Activated CD4-positive, alpha-beta T cell treated with anti-CD3 and anti-CD28 coated beads, Interleukin-2, amount 10 ng/mL, durations not matched to agents 24 days and 14 days (primary cell): Measurements from ENCODE around the gene MKKS. TPM values are rescaled to one million over a fixed set of nuclear protein-coding genes. Genes with fewer than 3 reads are reported as not detected.

Experiments
- DNase-seq: peaks from one replicate; pipeline ENCODE4 v3.0.0; 2022
- H3K27ac Mint-ChIP-seq: one replicate; pipeline ENCODE4 v1.8.0; 2022; ENCODE audit warnings: mild to moderate bottlenecking, mixed read lengths
- H3K27me3 Mint-ChIP-seq: one replicate; pipeline ENCODE4 v1.8.0; 2022; ENCODE audit warnings: mixed read lengths
- H3K36me3 Mint-ChIP-seq: one replicate; pipeline ENCODE4 v1.8.0; 2022; ENCODE audit warnings: low read depth, mild to moderate bottlenecking, mixed read lengths
- H3K4me1 Mint-ChIP-seq: one replicate; pipeline ENCODE4 v1.8.0; 2021; ENCODE audit warnings: mixed read lengths
- H3K4me3 Mint-ChIP-seq: one replicate; pipeline ENCODE4 v1.8.0; 2022; ENCODE audit warnings: mild to moderate bottlenecking, moderate library complexity, mixed read lengths
- H3K9me3 Mint-ChIP-seq: one replicate; pipeline ENCODE4 v1.8.0; 2021; ENCODE audit warnings: mixed read lengths
- intact Hi-C: fragments of 100-400 bp; cut with micrococcal nuclease; formaldehyde crosslinking; loops from one replicate; pipeline ENCODE4 v1.15.1; 2023
- total RNA-seq: library from RNA; stranded (reverse); gene quantifications from 2 replicates; pipeline ENCODE4 v1.2.3, GENCODE V29; 2022

The MKKS gene
- total RNA-seq, 1 donor from 2014 or later: 8.0 TPM

DNA sequence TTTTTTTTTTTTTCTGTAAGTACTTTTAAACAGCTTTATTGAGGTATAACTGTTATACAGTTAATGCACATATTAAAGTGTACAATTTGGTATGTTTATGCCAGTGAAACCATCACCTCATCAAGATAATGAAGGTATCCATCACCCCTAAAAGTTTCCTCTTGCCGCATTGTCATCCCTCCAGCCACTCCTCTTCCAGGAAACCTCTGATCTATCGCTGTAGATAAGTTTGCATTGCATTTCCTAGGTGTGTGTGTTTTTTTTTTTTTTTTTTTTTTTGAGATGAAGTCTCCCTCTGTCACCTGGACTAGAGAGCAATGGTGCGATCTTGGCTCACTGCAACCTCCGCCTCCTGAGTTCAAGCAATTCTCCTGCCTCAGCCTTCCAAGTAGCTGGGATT, 4.2 kb upstream of the MKKS start:
- intact Hi-C loops: no loop called here
- H3K4me1 Mint-ChIP-seq: peaks cover 20% of the 10 kb centered on the region
- H3K9me3 Mint-ChIP-seq: no peaks in the 10 kb centered on the region
- H3K27me3 Mint-ChIP-seq: no peaks in the 10 kb centered on the region
- H3K36me3 Mint-ChIP-seq: peaks cover 5% of the 10 kb centered on the region
- no peak overlapping the region for H3K27ac Mint-ChIP-seq
- no peak for DNase-seq
- peak overlapping the region; percentile 1 for H3K4me3 Mint-ChIP-seq

DNA sequence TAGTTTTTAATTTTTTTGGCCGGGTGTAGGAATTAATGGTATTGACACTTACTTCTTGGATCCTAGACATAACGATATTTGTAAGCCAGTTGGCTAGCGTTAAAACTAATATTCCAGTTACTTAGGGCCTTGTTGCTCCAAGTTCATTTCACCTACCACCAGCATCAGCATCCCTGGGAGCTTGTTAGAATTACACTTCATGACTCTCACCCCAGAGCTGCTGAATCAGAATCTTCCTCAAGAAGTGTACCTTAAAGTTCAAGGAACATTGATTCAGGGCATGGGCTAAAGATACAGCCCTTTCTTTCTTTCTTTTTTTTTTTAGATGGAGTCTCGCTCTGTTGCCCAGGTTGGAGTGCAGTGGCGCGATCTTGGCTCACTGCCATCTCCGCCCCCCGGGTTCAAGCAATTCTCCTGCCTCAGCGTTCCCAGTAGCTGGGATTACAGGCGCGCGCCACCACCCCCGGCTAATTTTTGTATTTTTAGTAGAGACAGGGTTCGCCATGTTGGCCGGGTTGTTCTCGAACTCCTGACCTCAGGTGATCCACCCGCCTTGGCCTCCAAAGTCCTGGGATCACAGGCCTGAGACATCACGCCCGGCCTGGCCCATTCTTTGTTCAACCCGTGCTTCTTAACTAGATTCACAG, 2.2 kb upstream of the MKKS start:
- Mint-ChIP-seq H3K4me1 (peaks cover 32% of the 10 kb centered on the region), H3K36me3 (peaks cover 8% of the 10 kb centered on the region), H3K9me3 (no peaks in the 10 kb centered on the region), H3K4me3 (peak overlapping the region; percentile 92), H3K27ac (peak overlapping the region; percentile 29), H3K27me3 (no peaks in the 10 kb centered on the region)
- DNase-seq: no peak
- intact Hi-C loops: no loop called here

DNA sequence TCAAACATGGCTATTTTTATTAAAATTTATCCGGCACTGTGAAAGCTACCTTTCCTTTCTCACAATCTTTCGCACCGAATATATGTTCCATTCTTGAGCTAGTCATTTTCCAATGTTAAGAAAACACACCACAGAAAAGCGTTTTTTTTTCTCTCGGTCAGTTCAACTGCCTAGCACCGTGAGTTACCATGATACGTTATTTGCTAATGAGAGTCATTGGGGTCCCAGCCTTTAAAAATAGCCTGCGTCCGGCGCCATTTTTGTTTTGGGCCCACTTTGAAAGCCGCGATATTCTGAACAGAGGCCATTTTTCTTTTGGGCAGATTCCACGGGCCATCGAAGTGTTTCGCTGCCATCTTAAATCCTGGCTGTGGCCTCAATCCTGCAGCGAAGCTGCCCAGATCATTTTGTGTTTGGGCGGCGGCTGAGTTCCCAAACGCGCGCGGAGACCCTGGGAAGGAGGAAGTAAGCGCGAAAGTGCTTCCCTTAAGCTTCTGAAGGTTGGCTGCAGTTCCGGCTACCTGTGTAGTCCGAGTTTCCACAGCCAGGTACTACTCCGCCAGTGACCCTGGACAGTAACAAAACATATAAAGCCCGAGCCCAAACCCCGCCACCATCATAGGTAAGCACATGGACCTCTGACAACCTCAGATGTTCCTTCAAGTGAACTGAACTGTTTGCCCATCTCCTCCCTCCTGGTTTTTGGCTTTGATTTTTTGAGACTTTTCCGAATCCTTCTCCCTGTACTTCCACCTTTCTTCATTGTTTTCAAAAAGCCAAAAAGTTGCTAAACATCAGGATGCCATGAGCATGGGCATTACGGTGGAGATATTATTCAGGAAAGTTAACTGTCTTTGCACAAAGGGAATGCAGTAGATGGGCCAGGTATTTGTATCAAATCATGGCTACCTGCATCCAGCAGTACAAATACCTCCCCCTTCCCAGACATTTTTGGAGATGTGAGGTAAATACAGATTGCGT, 1.1 kb upstream of the MKKS start, which contains the start of gene SLX4IP:
Gene SLX4IP, plus strand, starts transcription at position 474 of the 981 bp plus-strand sequence. CDS start 22,900 bp downstream, outside the sequence.
- peak within 1 kb of the TSS; percentile 98 for H3K27ac Mint-ChIP-seq
- H3K4me1 Mint-ChIP-seq: peaks cover 35% of the 10 kb centered on the region
- H3K27me3 Mint-ChIP-seq: no peaks in the 10 kb centered on the region
- DNase-seq: peak; percentile 95
- peak within 1 kb of the TSS; percentile 92 for H3K4me3 Mint-ChIP-seq
- H3K36me3 Mint-ChIP-seq: peaks cover 8% of the 10 kb centered on the region
- H3K9me3 Mint-ChIP-seq: no peaks in the 10 kb centered on the region
- intact Hi-C loops: loop anchor here (1.0 to 2.0 kb wide), 8 partner anchors 12 to 238 kb away; partner anchors contain the start of genes JAG1 and SNAP25

DNA sequence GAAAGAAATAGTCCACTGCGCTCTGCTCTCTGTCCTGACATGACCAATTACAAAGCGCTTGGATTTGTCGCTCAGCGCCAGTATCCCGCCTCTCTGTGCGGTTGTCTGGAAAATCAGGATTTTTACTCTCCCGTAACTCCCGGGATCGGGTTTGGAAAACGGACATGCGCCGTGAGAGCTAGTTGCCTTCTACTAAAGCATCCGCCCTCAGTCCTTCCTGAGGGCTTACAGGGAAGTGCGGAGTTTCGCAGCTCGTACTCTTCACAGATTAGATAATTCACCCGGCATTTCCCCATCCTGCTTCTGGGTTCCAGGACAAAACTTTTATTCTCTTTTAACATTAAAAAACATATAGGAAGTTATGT, 427 bp upstream of the MKKS start:
- peaks cover 8% of the 10 kb centered on the region for H3K36me3 Mint-ChIP-seq
- H3K27ac Mint-ChIP-seq: peak overlapping the region; percentile 98
- H3K4me3 Mint-ChIP-seq: peak overlapping the region; percentile 92
- peak; percentile 93 for DNase-seq
- H3K27me3 Mint-ChIP-seq: no peaks in the 10 kb centered on the region
- intact Hi-C loops: loop anchor here (1.0 to 2.0 kb wide), 7 partner anchors 30 to 238 kb away; partner anchors contain the start of genes JAG1 and SNAP25
- no peaks in the 10 kb centered on the region for H3K9me3 Mint-ChIP-seq
- H3K4me1 Mint-ChIP-seq: peaks cover 36% of the 10 kb centered on the region

DNA sequence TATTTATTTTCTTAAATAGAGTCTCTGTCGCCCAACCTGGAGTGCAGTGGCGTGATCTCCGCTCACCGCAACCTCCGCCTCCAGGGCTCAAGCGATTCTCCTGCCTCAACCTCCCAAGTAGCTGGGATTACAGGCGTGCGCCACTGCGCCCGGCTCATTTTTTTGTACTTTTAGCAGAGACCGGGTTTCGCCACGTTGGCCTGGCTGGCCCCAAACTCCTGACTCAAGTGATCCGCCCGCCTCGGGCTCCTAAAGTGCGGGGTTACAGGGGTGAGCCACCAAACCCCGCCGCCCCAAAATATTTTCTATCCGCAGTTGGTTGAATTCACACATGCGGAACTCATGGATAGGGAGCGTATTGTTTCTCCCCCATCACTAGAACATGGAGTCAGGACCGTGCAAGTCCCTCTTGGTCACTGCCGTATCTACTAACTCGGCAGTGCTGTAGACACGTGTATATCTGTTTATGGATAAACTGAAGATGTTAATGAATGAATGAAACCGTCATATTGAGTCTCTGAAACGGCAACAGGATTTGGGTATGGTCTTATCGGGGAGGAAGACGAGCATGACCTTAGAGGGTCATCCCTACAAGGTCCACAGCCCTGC, 904 bp downstream of the MKKS start:
- DNase-seq: no peak
- peak overlapping the region; percentile 92 for H3K4me3 Mint-ChIP-seq
- no peaks in the 10 kb centered on the region for H3K9me3 Mint-ChIP-seq
- no peaks in the 10 kb centered on the region for H3K27me3 Mint-ChIP-seq
- H3K36me3 Mint-ChIP-seq: peaks cover 8% of the 10 kb centered on the region
- intact Hi-C loops: no loop called here
- H3K27ac Mint-ChIP-seq: peak overlapping the region; percentile 98
- peaks cover 39% of the 10 kb centered on the region for H3K4me1 Mint-ChIP-seq

DNA sequence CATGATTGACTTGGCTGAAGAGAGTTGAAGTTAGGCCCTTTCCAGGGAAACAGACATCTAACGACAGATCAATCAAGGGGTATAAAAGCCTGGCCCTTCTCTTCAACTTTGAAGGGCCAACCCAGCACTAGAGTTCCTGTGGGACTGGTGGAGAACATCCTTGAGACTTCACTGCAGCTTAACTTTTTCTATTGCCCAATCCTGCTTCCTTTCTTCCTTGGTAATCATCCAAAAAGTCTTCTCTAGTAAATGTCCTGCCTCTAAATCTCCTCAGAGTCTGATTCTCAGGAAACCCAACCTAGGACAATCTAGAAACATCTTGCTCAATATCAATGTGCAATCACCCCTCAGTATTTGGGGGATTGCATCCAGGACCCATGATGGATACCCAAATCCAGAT, 1.9 kb downstream of the MKKS start:
- H3K27me3 Mint-ChIP-seq: no peaks in the 10 kb centered on the region
- H3K4me3 Mint-ChIP-seq: peak overlapping the region; percentile 8
- peak overlapping the region; percentile 19 for H3K27ac Mint-ChIP-seq
- H3K36me3 Mint-ChIP-seq: peaks cover 8% of the 10 kb centered on the region
- intact Hi-C loops: no loop called here
- DNase-seq: no peak
- no peaks in the 10 kb centered on the region for H3K9me3 Mint-ChIP-seq
- peaks cover 32% of the 10 kb centered on the region for H3K4me1 Mint-ChIP-seq

DNA sequence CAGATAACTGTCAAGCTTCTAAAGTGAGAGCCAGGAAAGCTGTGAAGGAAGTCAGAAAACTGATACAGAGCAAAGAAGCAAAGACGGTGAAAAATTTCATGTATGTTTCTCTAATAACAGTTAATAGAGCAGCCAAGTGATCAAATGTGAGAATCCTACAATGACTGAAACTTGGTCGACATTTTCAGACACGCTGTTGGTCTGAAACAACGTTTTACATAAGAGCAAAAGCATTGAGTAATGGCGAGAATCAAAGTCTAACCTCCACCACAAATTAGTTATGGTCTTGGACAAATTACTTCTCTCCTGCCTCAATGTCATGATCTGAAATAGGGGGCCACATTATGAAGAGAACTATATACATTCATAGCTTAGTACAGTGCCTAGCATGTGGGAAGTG, 3.3 kb downstream of the MKKS start:
- H3K36me3 Mint-ChIP-seq: peaks cover 8% of the 10 kb centered on the region
- no peaks in the 10 kb centered on the region for H3K27me3 Mint-ChIP-seq
- H3K4me1 Mint-ChIP-seq: peaks cover 31% of the 10 kb centered on the region
- H3K4me3 Mint-ChIP-seq: no peak overlapping the region
- no peaks in the 10 kb centered on the region for H3K9me3 Mint-ChIP-seq
- no peak overlapping the region for H3K27ac Mint-ChIP-seq
- intact Hi-C loops: no loop called here
- DNase-seq: no peak

DNA sequence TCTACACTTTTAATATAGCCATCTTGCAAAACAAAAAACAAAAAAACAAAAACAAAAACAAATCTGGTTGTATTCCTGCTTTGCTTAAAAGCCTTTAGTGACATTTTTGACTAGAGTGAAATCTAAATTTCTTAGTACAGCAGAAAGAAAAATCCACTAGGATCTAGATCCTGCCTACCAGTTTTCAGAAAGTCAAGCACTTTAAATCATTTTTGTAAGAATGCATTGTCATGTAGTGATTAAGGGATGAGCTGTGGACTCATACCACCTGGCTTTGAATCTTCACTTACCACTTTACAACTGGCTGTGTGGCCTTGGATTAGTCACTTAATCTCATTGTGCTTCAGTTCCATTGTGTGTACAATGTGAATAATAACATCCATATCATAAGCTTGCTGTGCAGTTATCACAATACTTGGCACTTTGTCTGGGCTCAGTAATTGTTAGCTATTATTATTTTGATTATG, 4.0 kb downstream of the MKKS start:
- no peaks in the 10 kb centered on the region for H3K9me3 Mint-ChIP-seq
- H3K36me3 Mint-ChIP-seq: peaks cover 6% of the 10 kb centered on the region
- H3K27ac Mint-ChIP-seq: no peak overlapping the region
- intact Hi-C loops: loop anchor here (10.0 kb wide), 1 partner anchor 115 kb away; no protein-coding TSS in a partner anchor
- peaks cover 27% of the 10 kb centered on the region for H3K4me1 Mint-ChIP-seq
- no peak for DNase-seq
- no peaks in the 10 kb centered on the region for H3K27me3 Mint-ChIP-seq
- H3K4me3 Mint-ChIP-seq: no peak overlapping the region

DNA sequence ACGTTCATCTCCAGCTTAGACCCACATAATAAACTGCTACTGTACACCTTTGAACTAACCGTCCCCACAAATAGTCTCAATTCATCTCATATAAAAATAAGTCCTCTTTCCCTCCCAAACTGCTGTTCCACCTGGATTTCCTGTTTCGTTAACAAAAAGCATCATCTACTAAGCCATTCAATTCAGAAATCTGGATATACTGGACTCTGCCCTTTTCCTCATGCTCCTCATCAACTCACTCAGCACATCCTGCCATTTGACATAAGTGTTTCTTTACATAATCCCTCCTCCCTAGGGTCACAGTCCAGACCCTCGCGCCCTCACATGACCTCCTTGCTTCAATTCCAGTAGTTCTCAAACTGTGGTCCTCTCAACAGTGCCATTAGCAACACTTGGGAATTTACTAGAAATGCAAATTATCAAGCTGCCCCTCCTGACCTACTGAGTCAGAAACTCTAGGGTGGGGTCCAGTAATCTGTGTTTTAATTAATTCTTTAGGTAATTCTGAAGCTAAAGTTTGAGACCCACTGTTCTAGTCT, 4.5 kb downstream of the MKKS start:
- intact Hi-C loops: loop anchor here (10.0 kb wide), 1 partner anchor 115 kb away; no protein-coding TSS in a partner anchor
- H3K9me3 Mint-ChIP-seq: no peaks in the 10 kb centered on the region

DNA sequence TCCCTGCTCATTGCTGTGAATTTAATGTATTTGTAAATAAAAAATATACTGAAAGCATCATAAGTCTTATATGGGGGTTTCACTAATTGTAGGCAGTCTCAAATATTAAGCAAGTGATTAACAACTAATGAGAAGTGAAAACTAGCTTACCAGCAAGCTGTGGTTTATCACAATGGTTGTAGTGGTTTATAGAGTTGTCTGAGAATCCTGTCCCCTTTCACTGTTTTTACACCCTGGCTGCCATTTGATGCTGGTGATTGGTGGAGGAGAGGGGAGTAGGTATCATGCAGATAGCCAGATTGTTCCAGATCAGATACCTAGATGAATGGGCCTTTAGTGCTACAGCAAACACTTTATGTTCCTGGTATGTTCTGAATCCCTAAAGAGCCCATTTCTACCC, 6.0 kb downstream of the MKKS start:
- no peak for DNase-seq
- peaks cover 24% of the 10 kb centered on the region for H3K4me1 Mint-ChIP-seq
- H3K36me3 Mint-ChIP-seq: peaks cover 2% of the 10 kb centered on the region
- H3K9me3 Mint-ChIP-seq: no peaks in the 10 kb centered on the region
- H3K27me3 Mint-ChIP-seq: no peaks in the 10 kb centered on the region
- intact Hi-C loops: loop anchor here (10.0 kb wide), 1 partner anchor 113 kb away; no protein-coding TSS in a partner anchor
- H3K27ac Mint-ChIP-seq: no peak overlapping the region
- no peak overlapping the region for H3K4me3 Mint-ChIP-seq

More for the DNA sequence above, 4.5 kb downstream of the MKKS start:
- Mint-ChIP-seq H3K4me3 (no peak overlapping the region), H3K4me1 (peaks cover 27% of the 10 kb centered on the region), H3K27me3 (no peaks in the 10 kb centered on the region), H3K36me3 (peaks cover 5% of the 10 kb centered on the region), H3K27ac (no peak overlapping the region)
- no peak for DNase-seq

DNA sequence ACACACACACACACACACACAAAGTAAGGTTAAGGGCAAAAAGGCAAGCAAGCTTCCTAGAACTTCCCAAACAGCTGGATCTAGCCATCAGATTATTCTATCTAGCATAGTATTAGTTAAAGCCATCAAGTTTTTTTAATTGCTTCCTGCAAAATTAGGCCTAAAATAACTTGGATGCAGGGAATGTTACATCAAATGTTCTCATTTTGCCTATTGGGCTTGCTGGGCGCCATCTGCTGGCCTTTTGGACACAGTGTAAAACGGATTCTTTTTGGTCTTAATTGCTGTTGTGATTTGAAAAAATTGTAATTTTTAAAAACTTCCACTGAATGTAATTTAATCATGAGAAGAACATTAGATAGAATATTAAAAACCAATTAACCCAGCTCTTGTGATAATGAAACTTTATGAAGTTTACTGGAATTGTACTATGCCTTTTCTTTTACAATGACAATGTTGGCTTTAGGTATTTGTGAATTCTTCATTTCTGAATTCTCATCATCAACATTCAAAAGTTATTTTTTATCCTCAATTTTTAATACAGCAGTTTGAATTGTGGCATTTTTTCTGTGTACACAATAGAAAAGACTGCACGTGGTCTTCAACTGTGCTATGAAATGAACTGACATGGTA, 6.8 kb downstream of the MKKS start:
- Mint-ChIP-seq H3K27me3 (no peaks in the 10 kb centered on the region), H3K36me3 (peaks cover 4% of the 10 kb centered on the region), H3K4me3 (no peak overlapping the region), H3K4me1 (peaks cover 21% of the 10 kb centered on the region), H3K27ac (no peak overlapping the region), H3K9me3 (no peaks in the 10 kb centered on the region)
- intact Hi-C loops: loop anchor here (1.0 to 10.0 kb wide), 2 partner anchors 112 to 449 kb away; no protein-coding TSS in a partner anchor
- peak; percentile 79 for DNase-seq

DNA sequence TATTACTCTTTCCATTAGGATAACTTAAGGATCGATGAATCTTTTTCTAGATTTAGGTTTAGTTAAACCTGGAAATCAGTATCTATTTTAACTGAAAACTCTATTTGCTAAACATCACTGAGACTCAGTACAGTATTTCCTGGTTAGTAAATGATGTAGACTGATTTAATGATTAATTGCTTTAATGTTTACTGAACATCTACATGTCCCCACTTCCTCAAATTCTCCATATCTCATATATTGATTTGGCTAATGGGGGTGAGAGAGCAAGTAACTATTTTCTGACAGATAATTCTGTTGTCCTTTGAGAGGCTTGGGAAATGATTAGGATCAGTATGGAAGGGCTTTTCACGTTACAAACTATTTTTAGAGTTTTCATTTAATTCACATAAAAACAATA, 10.3 kb downstream of the MKKS start:
- peaks cover 3% of the 10 kb centered on the region for H3K36me3 Mint-ChIP-seq
- H3K9me3 Mint-ChIP-seq: no peaks in the 10 kb centered on the region
- DNase-seq: no peak
- no peak overlapping the region for H3K4me3 Mint-ChIP-seq
- no peak overlapping the region for H3K27ac Mint-ChIP-seq
- intact Hi-C loops: loop anchor here (10.0 kb wide), 1 partner anchor 109 kb away; no protein-coding TSS in a partner anchor
- H3K4me1 Mint-ChIP-seq: peaks cover 2% of the 10 kb centered on the region
- no peaks in the 10 kb centered on the region for H3K27me3 Mint-ChIP-seq
